BE2C (cell line): ENCODE results near the gene IGFBP1.

Experiments
- DNase-seq: peaks from one replicate; pipeline ENCODE4 v3.0.0-alpha.2; 2020
- H3K27me3 ChIP-seq: fragments of 250-450 bp; sonication (Bioruptor Pico); 2 replicates; pipeline ENCODE4 v1.5.1; 2020; ENCODE audit warnings: mild to moderate bottlenecking
- H3K36me3 ChIP-seq: fragments of 250-450 bp; sonication (Bioruptor Pico); 2 replicates; pipeline ENCODE4 v1.5.1; 2020; ENCODE audit warnings: mild to moderate bottlenecking
- H3K4me1 ChIP-seq: fragments of 250-450 bp; sonication (Bioruptor Pico); 2 replicates; pipeline ENCODE4 v1.5.1; 2020
- H3K4me3 ChIP-seq: 2 replicates; pipeline ENCODE4 v1.5.1; 2011; ENCODE audit warnings: low read depth, low read length
- H3K9me3 ChIP-seq: fragments of 250-450 bp; sonication (Bioruptor Pico); 2 replicates; pipeline ENCODE4 v1.5.1; 2020
- CTCF ChIP-seq: IDR thresholded peaks from 2 replicates; pipeline ENCODE4 v1.5.1; 2012; ENCODE audit warnings: mild to moderate bottlenecking, low read depth, low read length

The IGFBP1 gene

GRCh38 chr7:45889367-45890067 is 1.2 kb downstream of the IGFBP1 start:
- Histone ChIP-seq H3K4me3 (no peak overlapping the region), H3K36me3 (no peaks in the 10 kb centered on the region), H3K9me3 (no peaks in the 10 kb centered on the region), H3K4me1 (no peaks in the 10 kb centered on the region), H3K27me3 (peaks cover 41% of the 10 kb centered on the region)
- no peak for DNase-seq
- no peak for TF ChIP-seq CTCF

GRCh38 chr7:45890125-45890901 is 2.0 kb downstream of the IGFBP1 start:
- H3K4me3 ChIP-seq: no peak overlapping the region
- no peak for DNase-seq
- H3K4me1 ChIP-seq: no peaks in the 10 kb centered on the region
- no peaks in the 10 kb centered on the region for H3K36me3 ChIP-seq
- H3K9me3 ChIP-seq: no peaks in the 10 kb centered on the region
- peaks cover 41% of the 10 kb centered on the region for H3K27me3 ChIP-seq
- TF ChIP-seq CTCF: no peak

- peak; percentile 62 for TF ChIP-seq CTCF
- Histone ChIP-seq H3K9me3 (no peaks in the 10 kb centered on the region), H3K4me3 (no peak overlapping the region), H3K36me3 (no peaks in the 10 kb centered on the region), H3K4me1 (no peaks in the 10 kb centered on the region), H3K27me3 (peaks cover 41% of the 10 kb centered on the region)
- DNase-seq: no peak
Measured at GRCh38 chr7:45890902-45891461, 2.7 kb downstream of the IGFBP1 start.

GRCh38 chr7:45891462-45892402 is 3.4 kb downstream of the IGFBP1 start:
- Histone ChIP-seq H3K27me3 (peaks cover 41% of the 10 kb centered on the region), H3K4me1 (no peaks in the 10 kb centered on the region), H3K9me3 (no peaks in the 10 kb centered on the region), H3K36me3 (no peaks in the 10 kb centered on the region), H3K4me3 (no peak overlapping the region)
- DNase-seq: no peak
- TF ChIP-seq CTCF: no peak

- Histone ChIP-seq H3K27me3 (peaks cover 35% of the 10 kb centered on the region), H3K9me3 (no peaks in the 10 kb centered on the region), H3K4me1 (no peaks in the 10 kb centered on the region), H3K36me3 (no peaks in the 10 kb centered on the region), H3K4me3 (no peak overlapping the region)
- no peak for TF ChIP-seq CTCF
- DNase-seq: no peak
Measured at GRCh38 chr7:45892407-45893035, 4.2 kb downstream of the IGFBP1 start.
